Right lobe of liver (tissue), 6 donors: ENCODE results near the gene XCL2. TPM values are rescaled to one million over a fixed set of nuclear protein-coding genes. Genes with fewer than 3 reads are reported as not detected.

Experiments
- ATAC-seq, 4 donors: fragments of 200-7000 bp; cut with Tn5 transposase; one replicate each; pipeline ENCODE4 v1.9.1; 2020; ENCODE audit warnings: mild to moderate bottlenecking in 4 of 4, moderate library complexity in 4 of 4
- DNase-seq, 3 donors: peaks; one replicate each; pipeline ENCODE4 v3.0.0-alpha.2; 2020
- H3K27ac ChIP-seq, 3 donors: fragments of 200-600 bp; one replicate each; pipeline ENCODE4 v1.8.0; 2022
- H3K27me3 ChIP-seq, 2 donors: fragments of 200-600 bp; one replicate each; pipeline ENCODE4 v1.8.0; 2022
- H3K36me3 ChIP-seq, 4 donors: fragments of 200-600 bp; sonication (generic) in 1 of 4; one replicate each; pipeline versions ENCODE4 v1.5.1 to v1.8.0; 2017 to 2022; ENCODE audit warnings: control low read depth in 1 of 4
- H3K4me1 ChIP-seq, 4 donors: fragments of 200-600 bp; sonication (generic) in 1 of 4; one replicate each; pipeline versions ENCODE4 v1.5.1 to v1.8.0; 2017 to 2022; ENCODE audit warnings: control low read depth in 1 of 4
- H3K4me3 ChIP-seq, 3 donors: fragments of 200-600 bp; one replicate each; pipeline ENCODE4 v1.8.0; 2022
- H3K9me3 ChIP-seq, 4 donors: fragments of 200-600 bp; sonication (generic) in 1 of 4; one replicate each; pipeline versions ENCODE4 v1.5.1 to v1.8.0; 2017 to 2022; ENCODE audit warnings: control low read depth in 1 of 4
- POLR2A ChIP-seq: fragments of 450-650 bp; IDR thresholded peaks from one replicate; pipeline ENCODE4 v1.6.1; 2017; ENCODE audit warnings: antibody characterized with exemption, mild to moderate bottlenecking
- WGBS: methylation state at CpG from one replicate; pipeline ENCODE4 v1.1.6; 2018; ENCODE audit warnings: low coverage, low lambda C conversion rate; ENCODE audit not compliant: insufficient coverage; ENCODE audit errors: missing lambda C conversion rate; 5-methylcytosine and 5-hydroxymethylcytosine counted together
- intact Hi-C, 2 donors: fragments of 100-400 bp; cut with DNase I; formaldehyde crosslinking; loops; one replicate each; pipeline versions ENCODE4 v1.11.2 to v1.14.1; 2022
- total RNA-seq, 6 experiments: library from RNA; depleted of rRNA in 2 of 6; stranded (reverse); fragments of >200 nt in 2 of 6; fragmentation: NEBNext Ultra II Directional in 3 of 6; extraction: Animal tissue kit (Norgen Biotek cat#: 25700) in 3 of 6; gene quantifications; one replicate each; pipeline versions ENCODE4 v1.1.0 to v1.2.4, GENCODE V29; 2016 to 2023
- TF ChIP-seq, protein P1 (sequence below), 4 donors: fragments of 200-600 bp in 3 of 4; fragments of 450-650 bp in 1 of 4; IDR thresholded peaks; one replicate each; pipeline versions ENCODE4 v1.5.1 to v1.8.0; 2016 to 2022; ENCODE audit warnings: antibody characterized with exemption in 4 of 4, mild to moderate bottlenecking in 2 of 4
- donor health status: DM: no; HTN: yes; CAD: no.
- donor health status: DM: no; HTN: no; CAD: no.
- donor health status: DM: no; HTN: no; CAD: no.
- donor health status: DM: no; HTN: yes; CAD: no.
- donor health status: DM: no; HTN: yes; CAD: no.

The XCL2 gene
- total RNA-seq, 6 experiments from 2014 or later, result 1.4 to 1.6 TPM; not detected in 4

DNA sequence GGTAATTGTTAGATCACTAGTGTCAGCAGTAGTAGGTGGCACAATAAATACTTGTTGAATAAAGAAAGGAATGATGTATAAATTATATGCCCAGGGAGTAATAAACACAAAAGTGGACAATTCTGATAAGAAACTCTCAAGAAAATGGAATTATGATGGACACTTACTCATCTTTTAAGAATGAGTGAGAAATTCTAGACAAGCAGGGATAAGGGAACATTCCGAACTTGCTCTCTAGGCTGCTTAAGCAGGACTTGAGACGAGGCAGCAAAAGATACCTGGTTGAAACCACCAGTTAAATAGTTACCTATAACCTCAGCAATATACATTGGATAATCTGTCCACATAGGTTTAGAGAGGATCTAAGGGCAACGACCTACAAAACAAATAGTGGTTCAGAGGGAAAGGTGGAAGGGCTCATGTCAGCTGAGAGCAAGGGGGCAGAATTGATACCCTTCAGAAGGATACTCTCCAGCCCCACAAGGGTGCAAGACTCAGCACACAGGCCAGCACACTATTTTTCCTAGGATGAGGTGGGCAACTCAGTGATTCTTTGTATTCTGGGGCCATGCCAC is 46.3 kb downstream of the XCL2 start:
- ATAC-seq (no peak), DNase-seq (no peak)
- intact Hi-C loops, result no loop called here
- Histone ChIP-seq H3K36me3 (no peaks in the 10 kb centered on the region), H3K4me3 (no peak overlapping the region), H3K4me1 (peaks cover 0 to 12% (median 0%) of the 10 kb centered on the region in 4 donors), H3K27ac (no peak overlapping the region), H3K27me3 (no peaks in the 10 kb centered on the region), H3K9me3 (no peaks in the 10 kb centered on the region)
- TF ChIP-seq, protein P1, sequence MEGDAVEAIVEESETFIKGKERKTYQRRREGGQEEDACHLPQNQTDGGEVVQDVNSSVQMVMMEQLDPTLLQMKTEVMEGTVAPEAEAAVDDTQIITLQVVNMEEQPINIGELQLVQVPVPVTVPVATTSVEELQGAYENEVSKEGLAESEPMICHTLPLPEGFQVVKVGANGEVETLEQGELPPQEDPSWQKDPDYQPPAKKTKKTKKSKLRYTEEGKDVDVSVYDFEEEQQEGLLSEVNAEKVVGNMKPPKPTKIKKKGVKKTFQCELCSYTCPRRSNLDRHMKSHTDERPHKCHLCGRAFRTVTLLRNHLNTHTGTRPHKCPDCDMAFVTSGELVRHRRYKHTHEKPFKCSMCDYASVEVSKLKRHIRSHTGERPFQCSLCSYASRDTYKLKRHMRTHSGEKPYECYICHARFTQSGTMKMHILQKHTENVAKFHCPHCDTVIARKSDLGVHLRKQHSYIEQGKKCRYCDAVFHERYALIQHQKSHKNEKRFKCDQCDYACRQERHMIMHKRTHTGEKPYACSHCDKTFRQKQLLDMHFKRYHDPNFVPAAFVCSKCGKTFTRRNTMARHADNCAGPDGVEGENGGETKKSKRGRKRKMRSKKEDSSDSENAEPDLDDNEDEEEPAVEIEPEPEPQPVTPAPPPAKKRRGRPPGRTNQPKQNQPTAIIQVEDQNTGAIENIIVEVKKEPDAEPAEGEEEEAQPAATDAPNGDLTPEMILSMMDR (IDR thresholded peaks at IDR 0.05), result no peak
- TF ChIP-seq POLR2A, result no peak
- WGBS, result 67% methylated on average over 3 of the region's 3 CpGs

GRCh38 chr1:168491527-168492164 is 52.2 kb downstream of the XCL2 start:
- WGBS, result 13% methylated on average over 1 of the region's 1 CpG
- intact Hi-C loops, result no loop called here

More at GRCh38 chr1:168491527-168492164, 52.2 kb downstream of the XCL2 start:
- no peak for TF ChIP-seq POLR2A
- TF ChIP-seq, protein P1 (IDR thresholded peaks at IDR 0.05), result no peak
- Histone ChIP-seq H3K27me3 (no peaks in the 10 kb centered on the region), H3K27ac (peak overlapping the region in 2 of 3 donors; percentile 58 to 93), H3K36me3 (no peaks in the 10 kb centered on the region), H3K9me3 (no peaks in the 10 kb centered on the region), H3K4me3 (no peak overlapping the region), H3K4me1 (peaks cover 0 to 24% (median 2%) of the 10 kb centered on the region in 4 donors)
- DNase-seq (no peak), ATAC-seq (peak; percentile 42 to 67 (median 58))

Other genes with a start within 250 kb of the XCL2 start
- under 1 TPM in 3 of 6 experiments, not detected in 3; 0.13 to 0.44 (median 0.22) TPM for gene XCL1, start 32.6 kb upstream of the XCL2 start, total RNA-seq
- 1 to 10 TPM in 5 of 6 experiments, under 1 TPM in 1; 0.88 to 3.0 (median 1.9) TPM for gene DPT, start 185.2 kb upstream of the XCL2 start, total RNA-seq